Upper lobe of left lung (tissue), 6 donors: ENCODE measurements around the gene HIP1. TPM values are rescaled to one million over a fixed set of nuclear protein-coding genes. Genes with fewer than 3 reads are reported as not detected.

Experiments
- ATAC-seq, 2 donors: fragments of 200-7000 bp; cut with Tn5 transposase; one replicate each; pipeline ENCODE4 v1.9.1; 2022; ENCODE audit warnings: mild to moderate bottlenecking in 2 of 2, moderate library complexity in 2 of 2; ENCODE audit not compliant: low FRiP score in 2 of 2
- DNase-seq, 2 donors: peaks; one replicate each; pipeline ENCODE4 v3.0.0-alpha.2; 2019 to 2020
- H3K27ac ChIP-seq, 4 donors: fragments of 200-600 bp; sonication (generic); one replicate each; pipeline ENCODE4 v1.5.1; 2016 to 2019
- H3K27me3 ChIP-seq, 4 donors: fragments of 200-600 bp; sonication (generic); one replicate each; pipeline ENCODE4 v1.5.1; 2017 to 2019
- H3K36me3 ChIP-seq, 4 donors: fragments of 200-600 bp; sonication (generic); one replicate each; pipeline ENCODE4 v1.5.1; 2016 to 2019
- H3K4me1 ChIP-seq, 4 donors: fragments of 200-600 bp; sonication (generic); one replicate each; pipeline ENCODE4 v1.5.1; 2018 to 2019
- H3K4me3 ChIP-seq, 4 donors: fragments of 200-600 bp; sonication (generic); one replicate each; pipeline ENCODE4 v1.5.1; 2017 to 2019; ENCODE audit warnings: mild to moderate bottlenecking in 2 of 4, moderate library complexity in 1 of 4
- H3K9me3 ChIP-seq, 4 donors: fragments of 200-600 bp; sonication (generic); one replicate each; pipeline ENCODE4 v1.5.1; 2018 to 2019
- CTCF ChIP-seq, 6 experiments: fragments of 450-650 bp in 4 of 6; fragments of 200-600 bp in 2 of 6; sonication (generic) in 2 of 6; IDR thresholded peaks; one replicate each; pipeline ENCODE4 v1.5.1; 2016 to 2019; ENCODE audit warnings: antibody characterized with exemption in 6 of 6
- EP300 ChIP-seq, 4 donors: sonication (generic); formaldehyde crosslinking; IDR thresholded peaks; one replicate each; pipeline ENCODE4 v1.5.1; 2017; ENCODE audit warnings: antibody characterized with exemption in 4 of 4, control low read depth in 2 of 4
- POLR2A ChIP-seq, 4 donors: fragments of 450-650 bp; IDR thresholded peaks; one replicate each; pipeline ENCODE4 v1.5.1; 2016 to 2017; ENCODE audit warnings: antibody characterized with exemption in 4 of 4, mild to moderate bottlenecking in 2 of 4
- POLR2AphosphoS5 ChIP-seq, 2 donors: sonication (generic); formaldehyde crosslinking; IDR thresholded peaks; one replicate each; pipeline ENCODE4 v1.5.1; 2017; ENCODE audit warnings: antibody characterized with exemption in 2 of 2
- WGBS, 2 donors: methylation state at CpG; one replicate each; pipeline ENCODE4 v1.1.5; 2017 to 2018; 5-methylcytosine and 5-hydroxymethylcytosine counted together
- total RNA-seq, 6 donors: library from RNA; depleted of rRNA in 4 of 6; stranded (reverse); fragments of >200 nt in 4 of 6; gene quantifications; one replicate each; pipeline versions ENCODE4 v1.1.0 to v1.2.1, GENCODE V29; 2016 to 2021
- donor health status: DM: no; HTN: no; CAD: no; lungs with moderate emphysema.
- donor health status: DM: no; HTN: yes; CAD: no; lungs with severe emphysema.

HIP1 gene
- total RNA-seq, 6 donors from 2014 or later = 43.9 to 66.0 (median 55.2) TPM

DNA sequence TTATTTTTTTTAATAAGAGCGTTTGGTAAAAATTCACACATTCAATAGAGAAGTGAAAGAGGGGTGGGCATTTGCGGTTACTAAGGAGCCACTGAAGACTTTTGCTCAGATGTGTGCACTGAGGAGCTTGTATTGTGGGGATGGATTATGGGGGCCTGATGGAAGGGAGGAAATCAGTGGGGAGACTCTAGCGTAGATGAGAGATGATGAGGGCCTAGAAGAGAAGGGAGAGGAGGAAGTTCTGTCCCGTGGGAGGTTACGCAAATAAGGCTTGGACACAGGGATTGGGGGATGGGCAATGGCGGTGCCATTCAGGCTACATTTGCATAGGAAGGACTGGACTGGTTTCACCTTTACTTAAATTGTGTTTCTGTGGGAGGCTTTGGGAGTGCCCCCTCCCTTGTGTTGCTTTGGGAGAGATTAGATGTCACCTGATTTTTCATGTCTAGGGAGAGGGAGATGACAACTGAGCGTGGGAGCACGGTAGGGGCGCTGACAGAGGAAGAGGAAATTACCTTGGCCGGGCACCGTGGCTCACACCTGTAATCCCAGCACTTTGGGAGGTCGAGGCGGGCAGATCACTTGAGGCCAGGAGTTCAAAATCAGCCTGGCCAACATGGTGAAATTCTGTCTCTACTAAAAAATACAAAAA lies 2.2 kb upstream of the HIP1 start:
- no peak overlapping the region for H3K4me3 ChIP-seq
- no peaks in the 10 kb centered on the region for H3K27me3 ChIP-seq
- H3K27ac ChIP-seq = peak overlapping the region in 2 of 4 donors; percentile 52 to 96
- no peaks in the 10 kb centered on the region for H3K36me3 ChIP-seq
- WGBS, 2 donors = 46 to 53% methylated on average over 13 of the region's 13 CpGs
- H3K9me3 ChIP-seq = no peaks in the 10 kb centered on the region
- TF ChIP-seq POLR2AphosphoS5 (IDR thresholded peaks at IDR 0.05) (no peak), EP300 (IDR thresholded peaks at IDR 0.05) (no peak), POLR2A (IDR thresholded peaks at IDR 0.05) (no peak), CTCF (IDR thresholded peaks at IDR 0.05) (no peak)
- no peak for ATAC-seq
- DNase-seq = peak in 1 of 2 donors; percentile 80
- peaks cover 22 to 38% (median 27%) of the 10 kb centered on the region in 4 donors for H3K4me1 ChIP-seq

DNA sequence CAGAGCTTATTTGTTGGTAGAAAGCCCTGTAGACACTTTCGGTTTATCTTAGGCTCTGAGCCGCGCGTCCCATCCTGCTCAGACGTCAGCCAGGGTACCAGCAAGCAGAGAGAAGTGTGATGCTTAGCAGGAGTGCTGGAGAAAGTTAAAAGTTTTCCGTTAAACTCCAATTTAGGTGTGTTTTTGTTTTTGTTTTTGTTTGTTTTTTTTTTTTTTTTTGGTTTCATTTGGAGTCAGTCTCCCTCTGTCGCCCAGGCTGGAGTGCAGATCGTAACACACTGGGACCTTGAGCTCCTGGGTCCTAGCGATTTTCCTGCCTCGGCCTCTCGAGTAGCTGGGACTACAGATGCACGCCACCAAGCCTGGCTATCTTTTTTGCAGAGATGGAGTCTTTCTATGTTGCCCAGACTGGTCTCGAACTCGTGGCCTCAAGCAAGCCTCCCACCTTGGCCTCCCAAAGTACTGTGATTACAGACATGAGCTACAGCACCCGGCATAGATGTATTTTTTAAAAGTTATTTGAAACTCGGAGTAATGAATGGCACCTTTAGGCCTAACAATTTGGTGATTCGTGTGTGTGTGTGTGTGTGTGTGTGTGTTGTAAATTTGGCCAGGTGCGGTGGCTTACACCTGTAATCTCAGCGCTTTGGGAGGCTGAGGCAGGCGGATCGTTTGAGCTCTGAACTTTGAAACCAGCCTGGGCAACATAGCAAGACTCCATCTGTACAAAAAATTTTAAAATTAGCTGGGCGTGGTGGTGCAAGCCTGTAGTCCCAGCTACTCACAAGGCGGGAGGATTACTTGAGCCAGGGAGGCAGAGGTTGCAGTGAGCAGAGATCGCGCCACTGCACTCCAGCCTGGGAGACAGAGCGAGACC lies 1.3 kb upstream of the HIP1 start:
- Histone ChIP-seq H3K4me3 (peak overlapping the region; percentile 60 to 100 (median 98)), H3K4me1 (peaks cover 23 to 39% (median 28%) of the 10 kb centered on the region in 4 donors), H3K9me3 (no peaks in the 10 kb centered on the region), H3K27ac (peak overlapping the region; percentile 84 to 96 (median 90)), H3K27me3 (no peaks in the 10 kb centered on the region), H3K36me3 (no peaks in the 10 kb centered on the region)
- WGBS, 2 donors = 63 to 65% methylated on average over 26 of the region's 26 CpGs
- DNase-seq (no peak), ATAC-seq (no peak)
- TF ChIP-seq POLR2AphosphoS5 (IDR thresholded peaks at IDR 0.05) = no peak
- TF ChIP-seq CTCF (IDR thresholded peaks at IDR 0.05) = no peak
- no peak for TF ChIP-seq POLR2A (IDR thresholded peaks at IDR 0.05)
- no peak for TF ChIP-seq EP300 (IDR thresholded peaks at IDR 0.05)

- no peaks in the 10 kb centered on the region for H3K36me3 ChIP-seq
- no peaks in the 10 kb centered on the region for H3K27me3 ChIP-seq
- no peaks in the 10 kb centered on the region for H3K9me3 ChIP-seq
- TF ChIP-seq POLR2AphosphoS5 (IDR thresholded peaks at IDR 0.05) (peak; percentile 7 to 59), CTCF (IDR thresholded peaks at IDR 0.05) (peak in 5 of 6 experiments; percentile 12 to 70 (median 45)), POLR2A (IDR thresholded peaks at IDR 0.05) (peak in 3 of 4 donors; percentile 44 to 69 (median 59)), EP300 (IDR thresholded peaks at IDR 0.05) (no peak)
- 0% methylated on average over 2 to 44 of the region's 89 CpGs for WGBS, 2 donors
- H3K4me1 ChIP-seq = peaks cover 27 to 47% (median 35%) of the 10 kb centered on the region in 4 donors
- H3K4me3 ChIP-seq = peak overlapping the region; percentile 98 to 100 (median 100)
- DNase-seq = peak; percentile 100
- H3K27ac ChIP-seq = peak overlapping the region; percentile 84 to 96 (median 94)
- peak; percentile 98 to 99 for ATAC-seq
Measured at GRCh38 chr7:75738975-75739795, 444 bp upstream of the HIP1 start.

DNA sequence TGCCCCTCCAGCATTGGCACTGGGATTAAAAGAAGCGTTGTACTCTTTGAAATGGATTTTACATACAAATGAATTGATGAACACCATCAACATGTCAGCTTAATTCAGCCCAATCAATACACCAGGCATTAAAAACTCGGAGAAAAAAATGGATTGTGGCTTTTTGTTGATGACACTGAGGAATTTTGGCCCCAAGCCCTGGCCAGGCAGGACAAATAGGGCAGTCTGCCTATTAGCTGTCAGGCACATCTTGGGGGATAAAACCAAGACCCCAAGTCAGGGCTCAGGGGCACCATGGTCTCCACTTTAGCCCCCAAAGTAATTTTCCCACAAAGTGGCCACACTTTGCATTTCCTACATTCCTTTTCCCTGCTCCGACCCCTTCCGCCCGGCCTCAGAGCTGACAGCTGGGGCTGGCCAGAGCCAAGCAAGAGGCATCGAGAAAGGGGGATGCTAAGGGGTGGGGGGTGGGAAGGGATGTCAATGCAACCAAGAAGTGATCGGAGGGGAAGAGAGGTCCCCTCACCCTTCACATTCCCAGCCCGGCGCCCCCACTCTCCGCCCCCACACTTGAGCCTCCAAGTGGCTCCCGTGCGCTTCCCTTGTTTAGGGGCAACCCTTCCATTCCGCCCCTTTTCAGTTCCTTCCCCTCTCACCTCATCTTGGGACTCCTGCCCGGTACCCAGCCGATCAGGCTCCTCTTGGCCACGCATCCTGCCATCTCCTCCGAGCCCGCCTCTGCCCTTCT lies 711 bp downstream of the HIP1 start:
- TF ChIP-seq POLR2AphosphoS5 (IDR thresholded peaks at IDR 0.05) = no peak
- no peak for TF ChIP-seq CTCF (IDR thresholded peaks at IDR 0.05)
- TF ChIP-seq POLR2A (IDR thresholded peaks at IDR 0.05) = no peak
- TF ChIP-seq EP300 (IDR thresholded peaks at IDR 0.05) = no peak
- peak in 1 of 2 donors; percentile 68 for DNase-seq

More for the DNA sequence above, 711 bp downstream of the HIP1 start:
- Histone ChIP-seq H3K27ac (peak overlapping the region; percentile 84 to 96 (median 94)), H3K4me1 (peaks cover 35 to 59% (median 42%) of the 10 kb centered on the region in 4 donors), H3K36me3 (no peaks in the 10 kb centered on the region), H3K9me3 (no peaks in the 10 kb centered on the region), H3K4me3 (peak overlapping the region; percentile 98 to 100 (median 100)), H3K27me3 (no peaks in the 10 kb centered on the region)
- ATAC-seq = no peak
- WGBS, 2 donors = 6 to 7% methylated on average over 18 of the region's 18 CpGs
